ENCODE results near the gene GFRA1. TPM values are rescaled to one million over a fixed set of nuclear protein-coding genes. Genes with fewer than 3 reads are reported as not detected.
A peak's percentile ranks its signal among the peaks of the same experiment; 100 is the strongest.

The GFRA1 gene
- total RNA-seq, 4 donors from 2014 or later = 2.6 to 75.1 (median 48.0) TPM

DNA sequence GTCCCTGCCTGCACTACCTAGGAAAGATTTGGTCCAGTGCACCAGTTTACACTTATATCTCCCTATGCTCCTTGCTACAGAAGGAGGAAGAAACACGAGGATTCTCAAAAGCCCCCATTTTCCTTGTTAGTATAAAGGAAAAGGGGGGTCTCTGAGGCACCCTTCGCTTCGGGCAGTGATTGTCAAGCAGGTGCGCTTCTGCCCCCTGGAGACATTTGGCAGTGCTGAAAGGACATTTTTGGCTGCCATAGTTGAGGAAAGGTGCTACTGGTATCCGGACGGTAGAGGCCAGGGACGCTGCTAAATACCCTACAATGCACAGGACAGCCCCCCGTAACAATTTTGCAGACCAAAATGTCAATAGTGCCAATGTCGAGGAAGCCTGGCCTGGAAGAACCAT is 193.7 kb downstream of the GFRA1 start:
- H3K36me3 ChIP-seq = no peaks in the 10 kb centered on the region
- no peak overlapping the region for H3K27ac ChIP-seq
- DNase-seq = no peak
- no peaks in the 10 kb centered on the region for H3K4me1 ChIP-seq
- TF ChIP-seq, protein P1, sequence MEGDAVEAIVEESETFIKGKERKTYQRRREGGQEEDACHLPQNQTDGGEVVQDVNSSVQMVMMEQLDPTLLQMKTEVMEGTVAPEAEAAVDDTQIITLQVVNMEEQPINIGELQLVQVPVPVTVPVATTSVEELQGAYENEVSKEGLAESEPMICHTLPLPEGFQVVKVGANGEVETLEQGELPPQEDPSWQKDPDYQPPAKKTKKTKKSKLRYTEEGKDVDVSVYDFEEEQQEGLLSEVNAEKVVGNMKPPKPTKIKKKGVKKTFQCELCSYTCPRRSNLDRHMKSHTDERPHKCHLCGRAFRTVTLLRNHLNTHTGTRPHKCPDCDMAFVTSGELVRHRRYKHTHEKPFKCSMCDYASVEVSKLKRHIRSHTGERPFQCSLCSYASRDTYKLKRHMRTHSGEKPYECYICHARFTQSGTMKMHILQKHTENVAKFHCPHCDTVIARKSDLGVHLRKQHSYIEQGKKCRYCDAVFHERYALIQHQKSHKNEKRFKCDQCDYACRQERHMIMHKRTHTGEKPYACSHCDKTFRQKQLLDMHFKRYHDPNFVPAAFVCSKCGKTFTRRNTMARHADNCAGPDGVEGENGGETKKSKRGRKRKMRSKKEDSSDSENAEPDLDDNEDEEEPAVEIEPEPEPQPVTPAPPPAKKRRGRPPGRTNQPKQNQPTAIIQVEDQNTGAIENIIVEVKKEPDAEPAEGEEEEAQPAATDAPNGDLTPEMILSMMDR (IDR thresholded peaks at IDR 0.05) = no peak
- TF ChIP-seq POLR2A (IDR thresholded peaks at IDR 0.05) = no peak
- H3K9me3 ChIP-seq = no peaks in the 10 kb centered on the region
- intact Hi-C loops (cut with DNase I; ENCODE audit: low total_unique reads) = no loop called here
- H3K27me3 ChIP-seq = no peaks in the 10 kb centered on the region
- H3K4me3 ChIP-seq = no peak overlapping the region

DNA sequence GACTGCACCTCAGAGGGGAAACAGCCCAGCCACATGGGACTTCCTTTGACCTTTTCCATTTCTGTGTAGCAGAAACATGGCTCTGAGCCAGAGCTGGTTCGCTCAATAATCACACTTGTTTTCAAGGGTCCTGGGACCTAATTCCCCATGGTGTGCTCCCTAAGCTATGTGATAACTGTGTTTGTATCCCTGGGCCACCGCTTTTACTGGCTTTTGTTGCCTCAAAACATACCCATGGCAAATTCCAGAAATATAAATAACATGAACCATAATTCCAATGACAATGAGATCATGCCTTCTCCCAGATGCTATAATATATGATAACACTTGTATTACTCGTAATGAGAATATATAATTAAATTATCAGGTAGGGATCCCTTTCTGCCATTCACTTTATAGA is 196.4 kb downstream of the GFRA1 start:
- H3K36me3 ChIP-seq = no peaks in the 10 kb centered on the region
- no peaks in the 10 kb centered on the region for H3K27me3 ChIP-seq
- intact Hi-C loops (cut with DNase I; ENCODE audit: low total_unique reads) = no loop called here
- no peak overlapping the region for H3K4me3 ChIP-seq
- H3K27ac ChIP-seq = no peak overlapping the region
- no peaks in the 10 kb centered on the region for H3K4me1 ChIP-seq
- TF ChIP-seq, protein P1 (IDR thresholded peaks at IDR 0.05) = no peak
- no peak for TF ChIP-seq POLR2A (IDR thresholded peaks at IDR 0.05)
- no peaks in the 10 kb centered on the region for H3K9me3 ChIP-seq
- DNase-seq = no peak

DNA sequence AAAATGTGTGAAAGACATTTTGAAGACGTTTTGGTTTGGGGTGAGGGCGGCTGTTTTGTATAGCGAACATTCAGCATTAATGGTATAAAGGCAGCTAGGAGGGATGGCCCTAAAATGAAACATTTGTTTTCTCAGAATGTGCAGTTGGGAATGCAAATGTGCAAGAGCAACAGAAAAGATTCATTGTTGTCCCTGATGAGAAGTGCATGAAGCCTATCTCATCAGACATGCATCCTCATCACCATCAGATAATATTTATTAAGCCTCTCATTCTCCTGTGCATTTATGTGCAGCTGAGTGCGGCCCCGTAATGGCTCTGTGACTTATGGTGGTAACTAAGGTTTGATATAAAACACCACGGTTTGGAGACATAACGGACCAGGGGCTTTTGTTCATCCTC is 199.5 kb downstream of the GFRA1 start:
- no peak for TF ChIP-seq POLR2A (IDR thresholded peaks at IDR 0.05)
- TF ChIP-seq, protein P1 (IDR thresholded peaks at IDR 0.05) = no peak
- no peaks in the 10 kb centered on the region for H3K27me3 ChIP-seq
- no peak for DNase-seq
- intact Hi-C loops (cut with DNase I; ENCODE audit: low total_unique reads) = no loop called here
- no peaks in the 10 kb centered on the region for H3K36me3 ChIP-seq
- H3K4me3 ChIP-seq = no peak overlapping the region
- H3K9me3 ChIP-seq = no peaks in the 10 kb centered on the region
- no peaks in the 10 kb centered on the region for H3K4me1 ChIP-seq
- H3K27ac ChIP-seq = no peak overlapping the region

DNA sequence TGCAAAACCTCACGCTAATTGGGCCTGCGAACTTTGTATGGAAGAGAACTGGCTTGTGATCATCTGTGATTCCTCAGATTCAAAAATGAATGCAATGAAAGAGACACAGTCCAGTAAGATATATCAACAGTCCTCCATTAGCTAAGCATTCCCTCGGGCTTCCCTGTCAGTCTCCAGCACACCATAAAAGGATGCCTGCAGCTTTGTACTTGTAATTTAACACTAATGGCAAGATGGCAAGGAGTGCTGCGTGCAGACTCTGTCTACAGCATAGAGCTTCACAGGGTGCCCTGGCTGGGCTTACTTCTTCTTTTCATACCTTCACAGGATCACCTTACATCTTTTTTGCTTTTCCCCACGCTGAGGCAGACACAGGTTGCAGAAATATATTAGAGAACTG is 200.0 kb downstream of the GFRA1 start:
- no peak for DNase-seq
- intact Hi-C loops (cut with DNase I; ENCODE audit: low total_unique reads) = no loop called here
- no peak for TF ChIP-seq POLR2A (IDR thresholded peaks at IDR 0.05)
- TF ChIP-seq, protein P1 (IDR thresholded peaks at IDR 0.05) = no peak
- Histone ChIP-seq H3K4me3 (no peak overlapping the region), H3K4me1 (no peaks in the 10 kb centered on the region), H3K27ac (no peak overlapping the region), H3K36me3 (no peaks in the 10 kb centered on the region), H3K27me3 (no peaks in the 10 kb centered on the region), H3K9me3 (no peaks in the 10 kb centered on the region)

DNA sequence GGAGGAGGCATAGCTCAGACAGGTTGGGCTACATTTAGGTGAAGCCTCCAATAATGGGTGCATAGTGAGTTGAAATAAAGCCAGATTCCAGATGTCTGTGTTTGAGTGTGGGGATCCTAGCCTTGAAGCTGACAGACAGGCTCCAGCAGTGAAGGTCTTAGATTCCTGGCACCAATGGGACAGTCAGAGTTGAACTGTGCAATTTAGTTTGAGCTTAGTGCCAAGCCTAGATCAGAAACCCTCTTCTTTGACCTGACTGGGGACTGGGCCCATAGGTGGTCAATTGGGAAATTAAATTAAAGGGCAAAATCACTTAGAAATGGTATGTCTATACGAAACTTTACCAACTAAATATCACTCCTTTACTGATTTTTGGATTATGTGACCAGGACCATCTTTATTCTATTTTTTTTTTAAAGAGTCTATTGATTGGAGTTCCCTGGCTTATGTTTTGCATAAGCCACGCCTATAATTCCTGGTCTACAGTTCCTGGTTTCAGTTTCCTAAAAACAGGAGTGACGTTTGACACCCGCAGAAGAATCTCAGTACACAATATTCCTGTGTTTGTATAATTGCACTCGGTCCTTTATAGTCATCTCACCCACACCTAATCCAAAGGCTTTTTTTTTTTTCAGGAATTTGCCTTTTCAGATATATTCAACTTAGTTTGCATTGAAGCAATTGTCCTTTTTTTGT is 201.4 kb downstream of the GFRA1 start:
- H3K27ac ChIP-seq = peak overlapping the region in 1 of 2 donors; percentile 64
- no peaks in the 10 kb centered on the region for H3K9me3 ChIP-seq
- no peaks in the 10 kb centered on the region for H3K4me1 ChIP-seq
- H3K36me3 ChIP-seq = no peaks in the 10 kb centered on the region
- TF ChIP-seq POLR2A (IDR thresholded peaks at IDR 0.05) = no peak
- TF ChIP-seq, protein P1 (IDR thresholded peaks at IDR 0.05) = no peak
- H3K4me3 ChIP-seq = no peak overlapping the region
- H3K27me3 ChIP-seq = no peaks in the 10 kb centered on the region
- no peak for DNase-seq
- intact Hi-C loops (cut with DNase I; ENCODE audit: low total_unique reads) = no loop called here
